ENCODE data around the gene C1QTNF6.

C1QTNF6 gene

GRCh38 chr22:37196539-37197450, 8.7 kb upstream of the C1QTNF6 start:
- Histone ChIP-seq H3K4me1 (ENCODE audit: control insufficient read depth, insufficient read depth, low read length) (peaks cover 3% of the 10 kb centered on the region; the same call in 1 of the 2 replicates), H3K27ac (ENCODE audit: low read depth, low read length) (peak overlapping the region; percentile 57), H3K27me3 (ENCODE audit: control insufficient read depth, insufficient read depth, low read length) (no peaks in the 10 kb centered on the region), H3K4me3 (ENCODE audit: low read depth, low read length) (no peak overlapping the region), H3K9ac (ENCODE audit: low read depth, low read length) (no peak overlapping the region), H3K9me3 (ENCODE audit: control insufficient read depth, insufficient read depth, low read length) (peaks cover 10% of the 10 kb centered on the region; the same call in 1 of the 2 replicates), H3K36me3 (ENCODE audit: control insufficient read depth, insufficient read depth, low read length) (no peaks in the 10 kb centered on the region)

DNA sequence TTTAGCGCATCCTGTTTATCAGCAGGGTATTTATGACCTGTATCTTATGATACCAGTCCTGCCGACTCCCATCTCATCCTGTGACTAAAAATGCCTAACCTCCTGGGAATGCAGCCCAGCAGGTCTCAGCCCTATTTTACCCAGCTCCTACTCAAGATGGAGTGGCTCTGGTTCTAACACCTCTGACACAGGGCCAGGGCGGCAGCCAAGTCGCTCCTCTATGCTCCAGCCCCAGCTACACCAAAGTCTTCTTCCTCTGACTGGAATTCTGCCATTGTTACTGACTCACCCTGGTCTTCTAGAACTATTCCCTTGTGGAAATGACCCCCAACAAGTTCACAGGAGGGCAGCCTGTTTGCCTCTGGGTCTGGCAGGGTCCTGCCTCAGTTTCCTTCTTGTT, 7.9 kb upstream of the C1QTNF6 start:
- Histone ChIP-seq H3K4me3 (ENCODE audit: low read depth, low read length) (no peak overlapping the region), H3K27ac (ENCODE audit: low read depth, low read length) (no peak overlapping the region), H3K4me1 (ENCODE audit: control insufficient read depth, insufficient read depth, low read length) (peaks cover 3% of the 10 kb centered on the region; the same call in 1 of the 2 replicates), H3K9me3 (ENCODE audit: control insufficient read depth, insufficient read depth, low read length) (peaks cover 10% of the 10 kb centered on the region; the same call in 1 of the 2 replicates), H3K36me3 (ENCODE audit: control insufficient read depth, insufficient read depth, low read length) (no peaks in the 10 kb centered on the region), H3K9ac (ENCODE audit: low read depth, low read length) (no peak overlapping the region), H3K27me3 (ENCODE audit: control insufficient read depth, insufficient read depth, low read length) (no peaks in the 10 kb centered on the region)

GRCh38 chr22:37194750-37195149, 6.7 kb upstream of the C1QTNF6 start:
- H3K36me3 ChIP-seq (ENCODE audit: control insufficient read depth, insufficient read depth, low read length) = 0 out of 2 replicates have a peak, but pooled peaks cover 9% of the 10 kb centered on the region
- no peak overlapping the region for H3K9ac ChIP-seq (ENCODE audit: low read depth, low read length)
- no peaks in the 10 kb centered on the region for H3K27me3 ChIP-seq (ENCODE audit: control insufficient read depth, insufficient read depth, low read length)
- peaks cover 5% of the 10 kb centered on the region for H3K4me1 ChIP-seq (ENCODE audit: control insufficient read depth, insufficient read depth, low read length)
- no peak overlapping the region for H3K4me3 ChIP-seq (ENCODE audit: low read depth, low read length)
- peaks cover 10% of the 10 kb centered on the region; the same call in 1 of the 2 replicates for H3K9me3 ChIP-seq (ENCODE audit: control insufficient read depth, insufficient read depth, low read length)
- H3K27ac ChIP-seq (ENCODE audit: low read depth, low read length) = no peak overlapping the region

DNA sequence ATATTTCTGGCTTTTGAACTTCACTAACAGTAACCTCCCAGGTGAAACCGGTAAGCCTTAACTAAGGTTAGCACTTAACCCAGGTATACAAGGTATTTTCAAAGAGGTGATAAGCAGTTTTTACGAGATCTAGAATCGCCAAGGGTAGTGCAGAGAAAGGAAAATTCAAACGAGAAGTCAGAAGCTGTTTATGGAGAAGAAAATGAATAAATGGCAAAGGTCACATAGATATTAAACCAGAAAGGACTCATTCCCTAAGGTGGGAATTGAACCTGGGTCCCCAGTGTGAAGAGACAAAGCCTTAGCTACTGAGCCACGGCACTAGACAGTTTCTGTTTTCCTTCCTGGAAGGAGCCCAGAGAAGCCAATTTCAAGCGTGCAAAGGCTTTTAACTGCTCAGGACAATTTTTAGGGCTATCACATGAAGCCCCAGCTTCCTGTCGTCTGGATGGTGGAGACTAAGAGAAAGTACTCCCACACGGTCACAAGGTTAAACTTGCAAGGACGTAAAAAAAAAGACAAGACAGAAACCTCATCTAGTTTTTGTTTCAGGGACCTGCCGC, 5.7 kb upstream of the C1QTNF6 start:
- Histone ChIP-seq H3K27ac (ENCODE audit: low read depth, low read length) (no peak overlapping the region), H3K9me3 (ENCODE audit: control insufficient read depth, insufficient read depth, low read length) (peaks cover 10% of the 10 kb centered on the region; the same call in 1 of the 2 replicates), H3K36me3 (ENCODE audit: control insufficient read depth, insufficient read depth, low read length) (0 out of 2 replicates have a peak, but pooled peaks cover 9% of the 10 kb centered on the region), H3K9ac (ENCODE audit: low read depth, low read length) (no peak overlapping the region), H3K4me1 (ENCODE audit: control insufficient read depth, insufficient read depth, low read length) (peaks cover 15% of the 10 kb centered on the region), H3K27me3 (ENCODE audit: control insufficient read depth, insufficient read depth, low read length) (no peaks in the 10 kb centered on the region), H3K4me3 (ENCODE audit: low read depth, low read length) (no peak overlapping the region)

GRCh38 chr22:37192741-37193140, 4.7 kb upstream of the C1QTNF6 start:
- Histone ChIP-seq H3K9me3 (ENCODE audit: control insufficient read depth, insufficient read depth, low read length) (peaks cover 10% of the 10 kb centered on the region; the same call in 1 of the 2 replicates), H3K27me3 (ENCODE audit: control insufficient read depth, insufficient read depth, low read length) (no peaks in the 10 kb centered on the region), H3K4me1 (ENCODE audit: control insufficient read depth, insufficient read depth, low read length) (peaks cover 21% of the 10 kb centered on the region), H3K36me3 (ENCODE audit: control insufficient read depth, insufficient read depth, low read length) (0 out of 2 replicates have a peak, but pooled peaks cover 9% of the 10 kb centered on the region), H3K4me3 (ENCODE audit: low read depth, low read length) (no peak overlapping the region), H3K27ac (ENCODE audit: low read depth, low read length) (no peak overlapping the region), H3K9ac (ENCODE audit: low read depth, low read length) (no peak overlapping the region)

- H3K9me3 ChIP-seq (ENCODE audit: control insufficient read depth, insufficient read depth, low read length) = peaks cover 10% of the 10 kb centered on the region; the same call in 1 of the 2 replicates
- H3K27ac ChIP-seq (ENCODE audit: low read depth, low read length) = no peak overlapping the region
- no peaks in the 10 kb centered on the region for H3K27me3 ChIP-seq (ENCODE audit: control insufficient read depth, insufficient read depth, low read length)
- no peak overlapping the region for H3K4me3 ChIP-seq (ENCODE audit: low read depth, low read length)
- H3K4me1 ChIP-seq (ENCODE audit: control insufficient read depth, insufficient read depth, low read length) = peaks cover 26% of the 10 kb centered on the region
- 0 out of 2 replicates have a peak, but pooled peaks cover 9% of the 10 kb centered on the region for H3K36me3 ChIP-seq (ENCODE audit: control insufficient read depth, insufficient read depth, low read length)
- no peak overlapping the region for H3K9ac ChIP-seq (ENCODE audit: low read depth, low read length)
Measured at GRCh38 chr22:37192204-37192603, 4.2 kb upstream of the C1QTNF6 start.

- no peak overlapping the region for H3K27ac ChIP-seq (ENCODE audit: low read depth, low read length)
- no peak overlapping the region for H3K4me3 ChIP-seq (ENCODE audit: low read depth, low read length)
- peaks cover 10% of the 10 kb centered on the region; the same call in 1 of the 2 replicates for H3K9me3 ChIP-seq (ENCODE audit: control insufficient read depth, insufficient read depth, low read length)
- no peak overlapping the region for H3K9ac ChIP-seq (ENCODE audit: low read depth, low read length)
- H3K4me1 ChIP-seq (ENCODE audit: control insufficient read depth, insufficient read depth, low read length) = peaks cover 29% of the 10 kb centered on the region
- H3K27me3 ChIP-seq (ENCODE audit: control insufficient read depth, insufficient read depth, low read length) = no peaks in the 10 kb centered on the region
- H3K36me3 ChIP-seq (ENCODE audit: control insufficient read depth, insufficient read depth, low read length) = 0 out of 2 replicates have a peak, but pooled peaks cover 9% of the 10 kb centered on the region
Measured at GRCh38 chr22:37190262-37190780, 2.3 kb upstream of the C1QTNF6 start.

DNA sequence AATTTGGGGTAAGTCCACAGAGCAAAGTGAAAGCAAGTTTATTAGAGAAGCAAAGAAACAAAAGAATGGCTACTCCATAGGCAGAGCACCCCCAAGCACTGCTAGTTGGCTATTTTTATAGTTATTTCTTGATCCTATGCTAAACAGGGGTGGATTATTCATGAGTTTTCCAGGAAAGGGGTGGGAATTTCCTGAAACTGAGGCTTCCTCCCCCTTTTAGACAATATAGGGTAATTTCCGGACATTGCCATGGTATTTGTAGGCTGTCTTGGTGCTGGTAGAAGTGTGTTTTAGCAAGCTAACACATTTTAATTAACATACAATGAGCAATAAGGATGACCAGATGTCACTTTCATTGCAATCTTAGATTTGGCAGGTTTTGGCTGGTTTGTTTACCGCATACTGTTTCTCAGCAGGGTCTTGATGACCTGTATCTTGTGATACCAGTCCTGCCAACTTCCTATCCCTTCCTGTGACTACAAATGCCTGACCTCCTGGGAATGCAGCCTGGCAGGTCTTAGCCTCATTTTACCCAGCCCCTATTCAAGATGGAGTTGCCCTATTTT, 937 bp upstream of the C1QTNF6 start:
- Histone ChIP-seq H3K27ac (ENCODE audit: low read depth, low read length) (peak overlapping the region; percentile 89), H3K27me3 (ENCODE audit: control insufficient read depth, insufficient read depth, low read length) (no peaks in the 10 kb centered on the region), H3K36me3 (ENCODE audit: control insufficient read depth, insufficient read depth, low read length) (0 out of 2 replicates have a peak, but pooled peaks cover 9% of the 10 kb centered on the region), H3K9me3 (ENCODE audit: control insufficient read depth, insufficient read depth, low read length) (peaks cover 10% of the 10 kb centered on the region; the same call in 1 of the 2 replicates), H3K4me1 (ENCODE audit: control insufficient read depth, insufficient read depth, low read length) (peaks cover 29% of the 10 kb centered on the region), H3K4me3 (ENCODE audit: low read depth, low read length) (0 out of 2 replicates have a peak overlapping the region, but pooled peaks have one; percentile 51), H3K9ac (ENCODE audit: low read depth, low read length) (peak overlapping the region; percentile 20; the same call in 1 of the 2 replicates)

DNA sequence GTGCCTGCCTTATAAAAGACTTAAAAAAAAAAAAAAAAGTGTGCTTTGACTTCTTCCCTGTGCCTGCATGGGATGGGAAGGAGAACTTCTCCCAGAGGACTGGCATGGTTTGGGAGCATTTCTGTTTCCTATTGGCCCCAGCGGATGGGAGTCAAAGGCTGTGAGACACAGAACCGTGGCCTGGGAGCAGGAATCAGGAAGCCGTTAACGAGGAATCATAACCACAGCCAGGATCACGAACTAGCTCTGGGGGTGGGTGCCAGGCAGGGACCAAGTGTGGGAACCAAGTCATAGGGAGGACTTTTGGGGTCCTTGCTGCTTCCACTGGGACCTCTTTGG, 526 bp downstream of the C1QTNF6 start:
- no peak overlapping the region; the same call in 1 of the 2 replicates for H3K9ac ChIP-seq (ENCODE audit: low read depth, low read length)
- H3K36me3 ChIP-seq (ENCODE audit: control insufficient read depth, insufficient read depth, low read length) = 0 out of 2 replicates have a peak, but pooled peaks cover 9% of the 10 kb centered on the region
- H3K27me3 ChIP-seq (ENCODE audit: control insufficient read depth, insufficient read depth, low read length) = no peaks in the 10 kb centered on the region
- peak overlapping the region; percentile 89 for H3K27ac ChIP-seq (ENCODE audit: low read depth, low read length)
- H3K4me1 ChIP-seq (ENCODE audit: control insufficient read depth, insufficient read depth, low read length) = peaks cover 29% of the 10 kb centered on the region
- H3K4me3 ChIP-seq (ENCODE audit: low read depth, low read length) = peak overlapping the region; percentile 51; the same call in 1 of the 2 replicates
- H3K9me3 ChIP-seq (ENCODE audit: control insufficient read depth, insufficient read depth, low read length) = 0 out of 2 replicates have a peak, but pooled peaks cover 5% of the 10 kb centered on the region

DNA sequence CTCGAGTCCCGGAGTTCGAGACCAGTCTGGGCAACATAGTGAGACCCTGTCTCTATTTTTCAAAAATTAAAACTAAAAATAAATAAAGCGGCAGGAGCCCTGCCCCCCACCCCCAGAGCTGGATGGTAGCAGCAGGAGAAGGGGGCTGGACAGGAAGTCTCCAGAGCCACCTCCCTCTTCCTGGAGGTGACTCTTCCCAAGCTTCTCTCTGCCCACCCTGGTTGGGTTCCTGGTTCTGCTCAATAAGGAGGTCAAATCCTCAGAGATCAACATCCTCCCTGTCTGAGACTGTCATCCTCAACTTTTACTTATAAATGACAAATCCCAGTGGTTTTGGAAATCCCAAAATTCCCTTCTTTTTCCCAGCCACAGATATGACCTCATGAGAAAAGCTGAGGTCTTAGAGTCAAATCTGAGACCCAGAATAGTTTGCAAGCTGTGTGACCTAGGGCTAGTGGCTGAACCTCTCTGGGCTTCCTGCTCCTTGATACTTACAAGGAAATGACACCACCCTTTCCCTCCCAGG, 987 bp downstream of the C1QTNF6 start:
- 0 out of 2 replicates have a peak, but pooled peaks cover 2% of the 10 kb centered on the region for H3K9me3 ChIP-seq (ENCODE audit: control insufficient read depth, insufficient read depth, low read length)
- peaks cover 29% of the 10 kb centered on the region for H3K4me1 ChIP-seq (ENCODE audit: control insufficient read depth, insufficient read depth, low read length)
- no peaks in the 10 kb centered on the region for H3K27me3 ChIP-seq (ENCODE audit: control insufficient read depth, insufficient read depth, low read length)
- H3K4me3 ChIP-seq (ENCODE audit: low read depth, low read length) = peak overlapping the region; percentile 51; the same call in 1 of the 2 replicates
- H3K36me3 ChIP-seq (ENCODE audit: control insufficient read depth, insufficient read depth, low read length) = 0 out of 2 replicates have a peak, but pooled peaks cover 9% of the 10 kb centered on the region
- H3K9ac ChIP-seq (ENCODE audit: low read depth, low read length) = no peak overlapping the region
- H3K27ac ChIP-seq (ENCODE audit: low read depth, low read length) = no peak overlapping the region
